Measurements from ENCODE around the gene TMEM179. TPM values are rescaled to one million over a fixed set of nuclear protein-coding genes. Genes with fewer than 3 reads are reported as not detected.

TMEM179 gene
- total and polyA plus RNA-seq, 2 of the 8 experiments (the other 6 are each of a cell fraction or from before 2014, with no cell fraction given), result 2.9 to 4.0 TPM

DNA sequence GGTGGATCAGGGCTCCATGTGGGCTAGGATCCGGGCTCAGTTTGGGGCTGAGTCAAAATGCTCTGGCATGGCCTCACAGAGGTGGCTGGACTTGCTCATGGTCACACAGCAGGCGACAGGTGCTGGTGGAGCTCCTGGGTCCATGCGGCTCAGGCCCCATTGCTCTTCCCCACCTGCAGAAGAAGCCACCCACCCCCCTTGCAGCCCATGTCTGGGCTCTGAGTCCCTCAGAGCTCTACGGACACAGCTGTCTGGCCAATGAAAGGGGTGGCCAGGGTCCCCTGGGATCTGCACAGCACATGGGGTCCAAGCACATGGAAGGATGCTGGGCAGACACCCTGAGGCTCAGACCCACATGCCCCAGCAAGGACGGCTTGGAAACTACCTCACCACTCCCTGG is 42.0 kb downstream of the TMEM179 start:
- no peak for DNase-seq (ENCODE audit: low read depth in 1 of 2, low spot score in 2 of 2)
- Histone ChIP-seq H3K56ac (replicated peaks; ENCODE audit: insufficient read length, low read depth, low read length) (no peak overlapping the region), H3K27ac (ENCODE audit: low read depth, low read length) (no peak overlapping the region), H3K4me1 (replicated peaks in 1 of 4; ENCODE audit: control insufficient read depth in 3 of 4, insufficient read depth in 4 of 4, low read length in 3 of 4) (peaks cover 0 to 6% (median under 1%) of the 10 kb centered on the region in 4 experiments; a peak in 3 of 7 replicates), H4K20me1 (replicated peaks in 1 of 2; ENCODE audit: control insufficient read depth in 1 of 2, insufficient read depth in 2 of 2, low read length in 2 of 2) (peaks cover 0 to 4% of the 10 kb centered on the region in 2 experiments), H3K18ac (ENCODE audit: extremely low read depth, low read length) (no peak overlapping the region), H3K4ac (replicated peaks; ENCODE audit: insufficient read length, low read depth, low read length) (no peak overlapping the region), H4K5ac (ENCODE audit: insufficient read length, low read depth, low read length) (no peak overlapping the region), H2BK12ac (ENCODE audit: low read depth, low read length) (no peak overlapping the region), H3K79me1 (ENCODE audit: low read depth, low read length) (no peaks in the 10 kb centered on the region), H3K9ac (replicated peaks in 1 of 4; ENCODE audit: extremely low read depth in 1 of 4, low read depth in 3 of 4, low read length in 3 of 4) (no peak overlapping the region), H2BK15ac (ENCODE audit: low read length) (0 out of 2 replicates have a peak overlapping the region, but pooled peaks have one; percentile 8), H3K23me2 (ENCODE audit: low read depth, low read length) (no peaks in the 10 kb centered on the region), H3K9me3 (ENCODE audit: insufficient read depth in 2 of 2, low read depth in 1 of 2, low read length in 1 of 2) (no peaks in the 10 kb centered on the region), H4K91ac (replicated peaks; ENCODE audit: insufficient read length, low read length) (no peak overlapping the region), H3K4me2 (ENCODE audit: insufficient read depth in 1 of 2, low read depth in 2 of 2, low read length in 2 of 2) (no peak overlapping the region), H2BK20ac (ENCODE audit: low read length) (no peak overlapping the region), H4K8ac (ENCODE audit: extremely low read depth, insufficient read depth, low read length) (peak overlapping the region; percentile 46; the same call in 1 of the 2 replicates), H3K36me3 (ENCODE audit: control insufficient read depth in 2 of 4, insufficient read depth in 4 of 4, low read length in 3 of 4) (no peaks in the 10 kb centered on the region), H2AFZ (ENCODE audit: low read length) (no peak overlapping the region), H3K27me3 (replicated peaks in 1 of 4; ENCODE audit: control insufficient read depth in 3 of 4, extremely low read depth in 1 of 4, insufficient read depth in 3 of 4, low read length in 3 of 4) (no peaks in the 10 kb centered on the region; a peak in 2 of 7 replicates), H3K14ac (ENCODE audit: insufficient read length) (no peak overlapping the region), H2BK5ac (ENCODE audit: low read depth, low read length) (no peak overlapping the region), H2BK120ac (replicated peaks; ENCODE audit: low read depth, low read length) (no peak overlapping the region), H3K23ac (ENCODE audit: insufficient read length) (no peak overlapping the region), H3K79me2 (ENCODE audit: control insufficient read depth in 1 of 2, insufficient read depth in 2 of 2, low read length in 2 of 2) (no peaks in the 10 kb centered on the region), H2AK5ac (ENCODE audit: low read depth, low read length) (no peak overlapping the region), H3K4me3 (ENCODE audit: extremely low read depth in 1 of 4, insufficient read depth in 2 of 4, low read depth in 3 of 4, low read length in 4 of 4) (no peak overlapping the region)
- POLR2A ChIA-PET (ENCODE audit: partially characterized antibody), result no interaction called here
- no peak for FAIRE-seq
- 82% methylated on average over 4 of the region's 5 CpGs; no CpG with 5 or more reads in 1 of the 2 experiments for WGBS, 2 experiments (ENCODE audit: extremely low coverage in 1 of 2, insufficient coverage in 1 of 2, insufficient read length in 1 of 2, insufficient replicate concordance in 2 of 2, low coverage in 1 of 2, low lambda C conversion rate in 2 of 2, missing lambda C conversion rate in 1 of 2)
- CTCF ChIA-PET (ENCODE audit: partially characterized antibody), result interaction anchor here (0.9 to 2.3 kb wide), 6 partner anchors 11 to 429 kb away, joined by 3 to 10 read pairs (median 4); no protein-coding TSS in a partner anchor
- no peak for TF ChIP-seq FOSL1 (IDR thresholded peaks at IDR 0.05; ENCODE audit: insufficient read depth, low read depth, low read length)
- TF ChIP-seq CBX5 (IDR thresholded peaks at IDR 0.05; ENCODE audit: low read depth, low read length), result no peak
- no peak for TF ChIP-seq CTBP2 (IDR thresholded peaks at IDR 0.05; ENCODE audit: borderline replicate concordance, insufficient read depth, insufficient read length, low read length)

All from H1 (cell line).